ENCODE measurements around the gene MAFF. TPM values are rescaled to one million over a fixed set of nuclear protein-coding genes. Genes with fewer than 3 reads are reported as not detected.

The MAFF gene
- total RNA-seq, 1 experiment from 2014 or later: 4.6 TPM

- no peak for TF ChIP-seq PREB (CRISPR knock-in tag; IDR thresholded peaks at IDR 0.05; ENCODE audit: borderline replicate concordance)
- TF ChIP-seq ZNF263 (CRISPR knock-in tag; IDR thresholded peaks at IDR 0.05; ENCODE audit: low read depth): peak; percentile 83
- TF ChIP-seq GABPB1 (CRISPR knock-in tag; IDR thresholded peaks at IDR 0.05): peak; percentile 65; the same call in 1 of the 2 replicates
- TF ChIP-seq FOXK1 (CRISPR knock-in tag; IDR thresholded peaks at IDR 0.05): 0 out of 2 replicates have a peak, but pooled peaks have one; percentile 10
- TF ChIP-seq, protein P1, sequence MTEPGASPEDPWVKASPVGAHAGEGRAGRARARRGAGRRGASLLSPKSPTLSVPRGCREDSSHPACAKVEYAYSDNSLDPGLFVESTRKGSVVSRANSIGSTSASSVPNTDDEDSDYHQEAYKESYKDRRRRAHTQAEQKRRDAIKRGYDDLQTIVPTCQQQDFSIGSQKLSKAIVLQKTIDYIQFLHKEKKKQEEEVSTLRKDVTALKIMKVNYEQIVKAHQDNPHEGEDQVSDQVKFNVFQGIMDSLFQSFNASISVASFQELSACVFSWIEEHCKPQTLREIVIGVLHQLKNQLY (CRISPR knock-in tag; IDR thresholded peaks at IDR 0.05): no peak
- no peak for TF ChIP-seq ATF1 (CRISPR knock-in tag; IDR thresholded peaks at IDR 0.05)
- TF ChIP-seq FOXP1 (CRISPR knock-in tag; IDR thresholded peaks at IDR 0.05; ENCODE audit: borderline replicate concordance): peak; percentile 71; the same call in 1 of the 2 replicates
- TF ChIP-seq, protein P2, sequence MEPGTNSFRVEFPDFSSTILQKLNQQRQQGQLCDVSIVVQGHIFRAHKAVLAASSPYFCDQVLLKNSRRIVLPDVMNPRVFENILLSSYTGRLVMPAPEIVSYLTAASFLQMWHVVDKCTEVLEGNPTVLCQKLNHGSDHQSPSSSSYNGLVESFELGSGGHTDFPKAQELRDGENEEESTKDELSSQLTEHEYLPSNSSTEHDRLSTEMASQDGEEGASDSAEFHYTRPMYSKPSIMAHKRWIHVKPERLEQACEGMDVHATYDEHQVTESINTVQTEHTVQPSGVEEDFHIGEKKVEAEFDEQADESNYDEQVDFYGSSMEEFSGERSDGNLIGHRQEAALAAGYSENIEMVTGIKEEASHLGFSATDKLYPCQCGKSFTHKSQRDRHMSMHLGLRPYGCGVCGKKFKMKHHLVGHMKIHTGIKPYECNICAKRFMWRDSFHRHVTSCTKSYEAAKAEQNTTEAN (CRISPR knock-in tag; IDR thresholded peaks at IDR 0.05): no peak
- TF ChIP-seq AR (CRISPR knock-in tag; IDR thresholded peaks at IDR 0.05): no peak
- TF ChIP-seq GRHL2 (CRISPR knock-in tag; IDR thresholded peaks at IDR 0.05; ENCODE audit: insufficient replicate concordance, severe bottlenecking): no peak
- TF ChIP-seq, protein P3, sequence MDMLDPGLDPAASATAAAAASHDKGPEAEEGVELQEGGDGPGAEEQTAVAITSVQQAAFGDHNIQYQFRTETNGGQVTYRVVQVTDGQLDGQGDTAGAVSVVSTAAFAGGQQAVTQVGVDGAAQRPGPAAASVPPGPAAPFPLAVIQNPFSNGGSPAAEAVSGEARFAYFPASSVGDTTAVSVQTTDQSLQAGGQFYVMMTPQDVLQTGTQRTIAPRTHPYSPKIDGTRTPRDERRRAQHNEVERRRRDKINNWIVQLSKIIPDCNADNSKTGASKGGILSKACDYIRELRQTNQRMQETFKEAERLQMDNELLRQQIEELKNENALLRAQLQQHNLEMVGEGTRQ (CRISPR knock-in tag; IDR thresholded peaks at IDR 0.05): no peak
- peak; percentile 67; the same call in 1 of the 2 replicates for TF ChIP-seq TEAD4 (CRISPR knock-in tag; IDR thresholded peaks at IDR 0.05)
- TF ChIP-seq, protein P4, sequence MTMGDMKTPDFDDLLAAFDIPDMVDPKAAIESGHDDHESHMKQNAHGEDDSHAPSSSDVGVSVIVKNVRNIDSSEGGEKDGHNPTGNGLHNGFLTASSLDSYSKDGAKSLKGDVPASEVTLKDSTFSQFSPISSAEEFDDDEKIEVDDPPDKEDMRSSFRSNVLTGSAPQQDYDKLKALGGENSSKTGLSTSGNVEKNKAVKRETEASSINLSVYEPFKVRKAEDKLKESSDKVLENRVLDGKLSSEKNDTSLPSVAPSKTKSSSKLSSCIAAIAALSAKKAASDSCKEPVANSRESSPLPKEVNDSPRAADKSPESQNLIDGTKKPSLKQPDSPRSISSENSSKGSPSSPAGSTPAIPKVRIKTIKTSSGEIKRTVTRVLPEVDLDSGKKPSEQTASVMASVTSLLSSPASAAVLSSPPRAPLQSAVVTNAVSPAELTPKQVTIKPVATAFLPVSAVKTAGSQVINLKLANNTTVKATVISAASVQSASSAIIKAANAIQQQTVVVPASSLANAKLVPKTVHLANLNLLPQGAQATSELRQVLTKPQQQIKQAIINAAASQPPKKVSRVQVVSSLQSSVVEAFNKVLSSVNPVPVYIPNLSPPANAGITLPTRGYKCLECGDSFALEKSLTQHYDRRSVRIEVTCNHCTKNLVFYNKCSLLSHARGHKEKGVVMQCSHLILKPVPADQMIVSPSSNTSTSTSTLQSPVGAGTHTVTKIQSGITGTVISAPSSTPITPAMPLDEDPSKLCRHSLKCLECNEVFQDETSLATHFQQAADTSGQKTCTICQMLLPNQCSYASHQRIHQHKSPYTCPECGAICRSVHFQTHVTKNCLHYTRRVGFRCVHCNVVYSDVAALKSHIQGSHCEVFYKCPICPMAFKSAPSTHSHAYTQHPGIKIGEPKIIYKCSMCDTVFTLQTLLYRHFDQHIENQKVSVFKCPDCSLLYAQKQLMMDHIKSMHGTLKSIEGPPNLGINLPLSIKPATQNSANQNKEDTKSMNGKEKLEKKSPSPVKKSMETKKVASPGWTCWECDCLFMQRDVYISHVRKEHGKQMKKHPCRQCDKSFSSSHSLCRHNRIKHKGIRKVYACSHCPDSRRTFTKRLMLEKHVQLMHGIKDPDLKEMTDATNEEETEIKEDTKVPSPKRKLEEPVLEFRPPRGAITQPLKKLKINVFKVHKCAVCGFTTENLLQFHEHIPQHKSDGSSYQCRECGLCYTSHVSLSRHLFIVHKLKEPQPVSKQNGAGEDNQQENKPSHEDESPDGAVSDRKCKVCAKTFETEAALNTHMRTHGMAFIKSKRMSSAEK (CRISPR knock-in tag; IDR thresholded peaks at IDR 0.05; ENCODE audit: borderline replicate concordance): 0 out of 2 replicates have a peak, but pooled peaks have one; percentile 72
- TF ChIP-seq JUN (CRISPR knock-in tag; IDR thresholded peaks at IDR 0.05): peak; percentile 67; the same call in 1 of the 2 replicates
- TF ChIP-seq, protein P5, sequence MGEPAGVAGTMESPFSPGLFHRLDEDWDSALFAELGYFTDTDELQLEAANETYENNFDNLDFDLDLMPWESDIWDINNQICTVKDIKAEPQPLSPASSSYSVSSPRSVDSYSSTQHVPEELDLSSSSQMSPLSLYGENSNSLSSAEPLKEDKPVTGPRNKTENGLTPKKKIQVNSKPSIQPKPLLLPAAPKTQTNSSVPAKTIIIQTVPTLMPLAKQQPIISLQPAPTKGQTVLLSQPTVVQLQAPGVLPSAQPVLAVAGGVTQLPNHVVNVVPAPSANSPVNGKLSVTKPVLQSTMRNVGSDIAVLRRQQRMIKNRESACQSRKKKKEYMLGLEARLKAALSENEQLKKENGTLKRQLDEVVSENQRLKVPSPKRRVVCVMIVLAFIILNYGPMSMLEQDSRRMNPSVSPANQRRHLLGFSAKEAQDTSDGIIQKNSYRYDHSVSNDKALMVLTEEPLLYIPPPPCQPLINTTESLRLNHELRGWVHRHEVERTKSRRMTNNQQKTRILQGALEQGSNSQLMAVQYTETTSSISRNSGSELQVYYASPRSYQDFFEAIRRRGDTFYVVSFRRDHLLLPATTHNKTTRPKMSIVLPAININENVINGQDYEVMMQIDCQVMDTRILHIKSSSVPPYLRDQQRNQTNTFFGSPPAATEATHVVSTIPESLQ (CRISPR knock-in tag; IDR thresholded peaks at IDR 0.05): no peak
- peak; percentile 62; the same call in 1 of the 2 replicates for TF ChIP-seq MYBL2 (CRISPR knock-in tag; IDR thresholded peaks at IDR 0.05)
- TF ChIP-seq, protein P6, sequence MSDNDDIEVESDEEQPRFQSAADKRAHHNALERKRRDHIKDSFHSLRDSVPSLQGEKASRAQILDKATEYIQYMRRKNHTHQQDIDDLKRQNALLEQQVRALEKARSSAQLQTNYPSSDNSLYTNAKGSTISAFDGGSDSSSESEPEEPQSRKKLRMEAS (CRISPR knock-in tag; IDR thresholded peaks at IDR 0.05): 0 out of 2 replicates have a peak, but pooled peaks have one; percentile 22
These were observed 17.1 kb downstream of the MAFF start (continued) for GRCh38 chr22:38218661-38219622.
